Measurements from ENCODE around the gene DYNC2H1.
A peak's percentile ranks its signal among the peaks of the same experiment; 100 is the strongest.

Gene DYNC2H1, protein sequence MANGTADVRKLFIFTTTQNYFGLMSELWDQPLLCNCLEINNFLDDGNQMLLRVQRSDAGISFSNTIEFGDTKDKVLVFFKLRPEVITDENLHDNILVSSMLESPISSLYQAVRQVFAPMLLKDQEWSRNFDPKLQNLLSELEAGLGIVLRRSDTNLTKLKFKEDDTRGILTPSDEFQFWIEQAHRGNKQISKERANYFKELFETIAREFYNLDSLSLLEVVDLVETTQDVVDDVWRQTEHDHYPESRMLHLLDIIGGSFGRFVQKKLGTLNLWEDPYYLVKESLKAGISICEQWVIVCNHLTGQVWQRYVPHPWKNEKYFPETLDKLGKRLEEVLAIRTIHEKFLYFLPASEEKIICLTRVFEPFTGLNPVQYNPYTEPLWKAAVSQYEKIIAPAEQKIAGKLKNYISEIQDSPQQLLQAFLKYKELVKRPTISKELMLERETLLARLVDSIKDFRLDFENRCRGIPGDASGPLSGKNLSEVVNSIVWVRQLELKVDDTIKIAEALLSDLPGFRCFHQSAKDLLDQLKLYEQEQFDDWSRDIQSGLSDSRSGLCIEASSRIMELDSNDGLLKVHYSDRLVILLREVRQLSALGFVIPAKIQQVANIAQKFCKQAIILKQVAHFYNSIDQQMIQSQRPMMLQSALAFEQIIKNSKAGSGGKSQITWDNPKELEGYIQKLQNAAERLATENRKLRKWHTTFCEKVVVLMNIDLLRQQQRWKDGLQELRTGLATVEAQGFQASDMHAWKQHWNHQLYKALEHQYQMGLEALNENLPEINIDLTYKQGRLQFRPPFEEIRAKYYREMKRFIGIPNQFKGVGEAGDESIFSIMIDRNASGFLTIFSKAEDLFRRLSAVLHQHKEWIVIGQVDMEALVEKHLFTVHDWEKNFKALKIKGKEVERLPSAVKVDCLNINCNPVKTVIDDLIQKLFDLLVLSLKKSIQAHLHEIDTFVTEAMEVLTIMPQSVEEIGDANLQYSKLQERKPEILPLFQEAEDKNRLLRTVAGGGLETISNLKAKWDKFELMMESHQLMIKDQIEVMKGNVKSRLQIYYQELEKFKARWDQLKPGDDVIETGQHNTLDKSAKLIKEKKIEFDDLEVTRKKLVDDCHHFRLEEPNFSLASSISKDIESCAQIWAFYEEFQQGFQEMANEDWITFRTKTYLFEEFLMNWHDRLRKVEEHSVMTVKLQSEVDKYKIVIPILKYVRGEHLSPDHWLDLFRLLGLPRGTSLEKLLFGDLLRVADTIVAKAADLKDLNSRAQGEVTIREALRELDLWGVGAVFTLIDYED (N-terminal part only)

DNA sequence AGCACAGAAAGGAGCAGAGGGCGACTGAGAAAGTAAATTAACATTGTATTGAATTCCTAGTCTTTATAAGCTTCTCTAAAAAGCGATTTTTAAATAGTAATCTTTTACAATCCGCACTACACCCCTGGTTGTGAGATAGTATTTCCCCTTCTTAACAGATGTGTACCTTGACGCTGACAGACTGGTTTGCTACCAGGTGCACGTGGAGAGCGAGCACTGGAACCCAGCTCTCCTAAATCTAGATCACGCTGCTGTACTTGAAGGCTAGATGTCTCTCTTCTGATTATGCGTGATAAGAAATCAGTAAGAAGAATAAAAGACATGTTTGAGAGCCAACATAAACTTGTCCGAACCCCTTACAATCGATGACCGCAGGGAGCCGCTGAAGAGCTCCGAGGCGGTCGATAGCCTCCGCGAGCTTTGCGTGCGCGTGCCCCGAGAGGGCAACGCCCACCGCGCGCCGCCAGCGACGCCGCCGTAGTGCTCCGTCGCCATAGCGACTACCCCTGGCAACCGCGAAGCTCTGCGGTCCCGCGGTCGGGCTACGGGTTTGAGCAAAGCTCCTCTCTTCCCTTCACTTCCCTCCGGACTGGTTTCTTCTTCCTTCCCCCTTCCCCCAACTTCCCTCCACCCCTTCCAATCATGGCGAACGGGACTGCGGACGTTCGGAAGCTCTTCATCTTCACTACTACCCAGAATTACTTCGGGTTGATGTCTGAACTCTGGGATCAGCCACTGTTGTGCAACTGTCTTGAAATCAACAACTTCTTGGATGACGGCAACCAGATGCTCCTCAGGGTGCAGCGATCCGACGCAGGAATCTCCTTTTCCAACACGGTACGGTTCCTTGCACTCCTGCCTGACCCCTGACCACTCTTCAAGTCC lies at the start of gene DYNC2H1:
Gene DYNC2H1, plus strand, starts transcription at position 494 of the 885 bp plus-strand sequence. Its CDS starts 149 bp downstream, at position 643.
- DNase-seq (ENCODE audit: low read depth in 3 of 3): peak; percentile 73 to 79 (median 75)

DNA sequence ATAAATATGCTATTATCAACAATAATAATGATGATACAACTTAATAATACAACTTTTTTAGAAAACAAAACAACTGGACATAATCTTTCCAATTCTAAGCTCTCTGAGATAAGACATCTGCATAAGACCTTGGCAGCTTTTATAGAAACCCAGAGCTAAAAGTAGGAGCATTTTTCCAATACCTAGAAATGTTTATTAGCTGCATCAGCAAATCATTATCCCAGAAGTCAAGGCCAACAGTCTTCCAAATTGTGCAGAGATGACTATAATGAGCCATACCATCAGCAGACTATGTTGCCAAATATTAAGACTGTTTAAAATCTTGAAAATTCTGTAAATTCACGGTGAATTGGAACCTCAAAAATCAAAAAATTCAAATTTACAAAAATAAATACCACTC lies 47.6 kb upstream of the DYNC2H1 start:
- DNase-seq (ENCODE audit: low read depth in 3 of 3): no peak

DNA sequence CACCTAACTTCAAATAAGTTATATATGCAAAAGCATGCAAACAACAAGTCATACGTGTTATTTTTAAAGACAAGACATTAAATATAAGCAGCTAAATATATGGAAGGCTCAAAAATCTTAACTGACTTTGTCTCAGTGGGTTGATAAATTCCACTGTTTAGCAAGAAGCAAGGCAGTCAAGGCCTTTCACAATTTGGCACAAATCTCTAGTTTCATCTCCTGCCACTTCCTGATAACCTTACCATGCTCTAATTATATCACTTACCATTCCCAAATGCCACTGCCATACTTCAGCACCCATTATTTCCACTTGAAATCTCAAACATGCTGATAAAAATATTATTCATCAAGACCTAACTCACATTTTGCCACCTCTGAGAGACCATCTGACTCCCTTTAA lies 42.1 kb upstream of the DYNC2H1 start:
- DNase-seq (ENCODE audit: low read depth in 3 of 3): no peak

DNA sequence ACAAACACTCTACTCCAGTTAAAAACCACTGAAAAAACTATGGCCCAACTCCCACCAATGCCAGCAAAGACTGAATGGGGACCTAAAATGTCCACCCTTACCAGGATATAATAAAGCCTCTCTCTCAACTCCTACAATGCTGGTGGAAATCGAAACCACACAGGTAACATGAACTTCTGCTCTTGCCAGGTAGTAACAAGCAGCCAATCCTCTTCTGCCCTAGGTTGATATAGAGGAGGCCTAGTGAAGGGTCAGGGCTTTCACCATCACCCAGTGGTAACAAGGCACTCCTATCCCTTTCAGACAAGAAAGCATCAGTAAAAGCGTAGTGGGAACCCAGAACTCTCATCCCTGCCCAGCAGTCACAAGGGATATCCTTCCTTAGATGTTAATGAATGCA lies 39.9 kb upstream of the DYNC2H1 start:
- DNase-seq (ENCODE audit: low read depth in 3 of 3): no peak

DNA sequence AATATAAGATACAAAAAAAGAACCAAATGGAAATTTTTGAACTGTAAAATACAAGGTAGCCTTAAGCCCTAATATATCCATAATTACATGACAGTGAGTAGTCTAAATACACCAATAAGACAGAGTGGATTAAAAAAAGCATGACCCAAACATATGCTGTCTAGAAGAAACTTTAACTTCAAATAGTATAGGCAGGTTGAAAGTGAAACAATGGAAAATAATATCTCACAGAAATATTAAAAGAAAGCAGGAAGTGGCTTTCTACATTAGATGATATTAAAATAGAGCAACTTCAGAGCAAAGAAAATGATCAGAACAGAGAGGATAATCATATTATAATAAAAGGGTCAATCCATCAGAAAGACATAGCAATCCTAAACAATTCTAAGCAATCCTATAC lies 39.1 kb upstream of the DYNC2H1 start:
- no peak for DNase-seq (ENCODE audit: low read depth in 3 of 3)

DNA sequence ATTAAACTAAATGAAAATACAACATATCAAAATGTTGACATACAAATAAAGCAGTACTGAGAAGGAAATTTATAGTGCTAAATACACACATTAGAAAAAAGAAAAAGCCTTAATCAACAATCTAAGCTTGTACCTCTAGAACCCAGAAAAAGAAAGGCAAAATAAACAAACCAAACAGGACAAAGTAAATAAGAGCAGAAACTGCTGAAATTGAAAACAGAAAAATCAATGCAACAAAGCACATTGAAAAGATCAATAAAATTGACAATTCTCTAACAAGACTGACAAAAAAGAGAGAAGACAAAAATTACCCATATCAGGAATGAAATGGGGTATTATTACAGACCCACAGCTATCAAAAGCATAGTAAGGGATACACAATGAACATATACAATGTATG lies 38.2 kb upstream of the DYNC2H1 start:
- DNase-seq (ENCODE audit: low read depth in 3 of 3): no peak

DNA sequence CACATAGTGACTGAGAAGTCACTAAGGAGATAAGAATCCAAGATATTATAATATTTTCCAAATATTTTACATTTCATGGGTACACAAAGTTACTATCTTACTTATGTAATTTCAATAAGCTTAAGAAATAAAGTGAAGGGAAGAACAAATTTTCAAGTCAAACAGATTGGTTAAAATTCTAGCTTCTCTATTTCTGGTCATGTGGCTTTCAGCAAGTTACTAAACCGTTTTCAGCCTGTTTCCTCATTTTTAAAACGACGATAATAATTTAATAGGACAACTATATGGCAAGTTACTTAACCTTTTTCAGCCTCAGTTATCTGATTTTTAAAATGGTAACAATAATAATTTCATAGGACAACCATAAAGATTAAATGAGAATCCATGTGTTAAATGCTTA lies 32.9 kb upstream of the DYNC2H1 start:
- DNase-seq (ENCODE audit: low read depth in 3 of 3): no peak

DNA sequence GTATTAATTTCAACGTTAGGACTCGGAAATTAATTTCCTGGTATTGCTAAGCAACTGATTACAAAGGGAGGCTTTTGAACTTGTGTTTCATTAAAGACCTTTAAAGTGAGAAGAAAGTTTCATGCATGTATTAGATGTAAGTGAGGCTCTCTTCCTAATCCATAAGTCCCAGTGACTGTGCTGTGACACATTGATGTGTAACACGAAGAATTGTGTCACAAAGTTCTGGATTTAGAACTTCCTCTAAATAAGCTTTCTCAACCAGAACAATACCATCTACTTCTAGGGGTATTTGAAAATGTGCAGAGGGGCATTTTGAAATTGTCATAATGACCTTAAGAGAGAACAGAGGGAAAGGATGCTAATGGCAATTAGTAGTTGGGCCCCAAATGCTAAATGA lies 31.7 kb upstream of the DYNC2H1 start:
- DNase-seq (ENCODE audit: low read depth in 3 of 3): no peak

DNA sequence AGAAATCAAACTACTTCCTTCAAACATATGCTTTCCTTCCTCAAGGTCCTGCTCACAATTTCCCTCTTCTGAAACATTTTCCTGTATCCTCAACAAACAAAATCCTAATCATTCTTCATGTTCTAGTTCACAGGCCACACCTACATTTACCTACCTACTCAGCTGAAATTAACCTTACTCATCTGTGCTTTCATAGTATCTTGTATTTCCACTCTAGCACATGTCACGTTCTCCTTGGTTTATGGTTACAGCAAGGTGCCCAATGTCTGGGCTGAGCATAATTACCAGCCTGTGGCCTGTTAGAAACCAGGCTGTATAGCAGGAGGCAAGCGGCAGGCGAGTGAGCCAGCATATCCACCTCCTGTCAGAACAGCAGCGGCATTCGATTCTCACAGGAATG lies 30.5 kb upstream of the DYNC2H1 start:
- no peak for DNase-seq (ENCODE audit: low read depth in 3 of 3)

DNA sequence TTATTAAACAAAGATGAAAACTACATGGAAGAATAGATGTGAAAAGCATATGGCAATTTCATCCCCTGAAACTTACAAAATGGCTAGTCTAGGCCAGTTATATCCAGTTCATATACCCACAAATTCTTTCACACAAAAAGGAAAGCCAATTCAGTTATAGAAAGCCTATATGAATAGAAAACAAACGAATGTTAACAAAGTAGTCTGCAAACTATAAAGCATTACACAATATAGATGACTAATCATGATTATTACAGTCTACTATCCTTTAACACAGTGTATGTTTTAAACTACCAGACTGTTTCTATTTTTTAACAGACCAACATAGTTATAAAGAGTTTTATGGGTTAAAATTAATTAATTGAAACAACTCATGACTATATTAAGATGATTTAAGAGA lies 29.4 kb upstream of the DYNC2H1 start:
- DNase-seq (ENCODE audit: low read depth in 3 of 3): no peak

DNA sequence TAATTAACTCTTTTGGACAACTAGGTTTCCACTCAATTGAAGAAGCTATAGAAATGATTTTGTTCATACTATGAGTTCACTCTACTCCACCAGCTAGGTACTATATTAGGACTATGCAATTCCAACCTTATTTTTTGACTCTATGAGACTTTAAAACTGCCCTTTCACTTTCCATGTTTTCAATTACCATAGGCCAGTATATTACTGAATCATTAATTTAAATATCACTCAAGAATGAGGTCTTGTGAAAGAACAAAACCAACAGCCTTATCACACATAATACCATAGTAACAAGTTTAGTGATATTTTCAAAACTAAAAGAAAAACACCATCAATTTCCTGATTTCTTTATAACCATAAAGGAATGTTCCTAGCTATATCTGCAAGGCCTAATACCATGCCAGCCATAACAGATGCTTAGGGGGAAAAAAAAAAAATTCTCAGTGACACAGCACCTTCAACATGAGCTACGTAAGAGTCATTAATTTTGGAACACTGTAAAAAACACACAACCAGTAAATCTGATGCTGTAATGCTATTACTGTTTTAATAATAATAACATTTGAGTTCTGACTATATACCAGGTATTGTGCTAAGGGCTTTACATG lies 23.4 kb upstream of the DYNC2H1 start:
- DNase-seq (ENCODE audit: low read depth in 3 of 3): no peak

DNA sequence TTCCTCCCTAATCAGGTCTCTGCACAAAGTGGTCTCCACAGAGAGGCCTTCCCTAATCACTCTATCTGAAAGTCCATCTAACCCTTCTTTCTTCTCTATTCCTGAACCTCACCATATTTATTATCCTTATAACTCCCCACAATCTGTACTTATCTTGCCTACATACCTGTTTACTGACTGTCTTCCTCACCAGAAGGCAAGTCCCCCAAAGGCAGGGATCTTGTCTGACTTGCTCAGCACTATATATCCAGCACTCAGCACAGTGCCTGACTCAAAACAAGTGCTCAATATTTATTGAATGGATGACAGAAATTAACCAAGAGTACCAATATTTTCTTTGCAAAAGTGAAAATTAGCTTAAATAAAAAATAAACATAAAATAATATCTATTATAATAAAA lies 22.8 kb upstream of the DYNC2H1 start:
- DNase-seq (ENCODE audit: low read depth in 3 of 3): no peak

DNA sequence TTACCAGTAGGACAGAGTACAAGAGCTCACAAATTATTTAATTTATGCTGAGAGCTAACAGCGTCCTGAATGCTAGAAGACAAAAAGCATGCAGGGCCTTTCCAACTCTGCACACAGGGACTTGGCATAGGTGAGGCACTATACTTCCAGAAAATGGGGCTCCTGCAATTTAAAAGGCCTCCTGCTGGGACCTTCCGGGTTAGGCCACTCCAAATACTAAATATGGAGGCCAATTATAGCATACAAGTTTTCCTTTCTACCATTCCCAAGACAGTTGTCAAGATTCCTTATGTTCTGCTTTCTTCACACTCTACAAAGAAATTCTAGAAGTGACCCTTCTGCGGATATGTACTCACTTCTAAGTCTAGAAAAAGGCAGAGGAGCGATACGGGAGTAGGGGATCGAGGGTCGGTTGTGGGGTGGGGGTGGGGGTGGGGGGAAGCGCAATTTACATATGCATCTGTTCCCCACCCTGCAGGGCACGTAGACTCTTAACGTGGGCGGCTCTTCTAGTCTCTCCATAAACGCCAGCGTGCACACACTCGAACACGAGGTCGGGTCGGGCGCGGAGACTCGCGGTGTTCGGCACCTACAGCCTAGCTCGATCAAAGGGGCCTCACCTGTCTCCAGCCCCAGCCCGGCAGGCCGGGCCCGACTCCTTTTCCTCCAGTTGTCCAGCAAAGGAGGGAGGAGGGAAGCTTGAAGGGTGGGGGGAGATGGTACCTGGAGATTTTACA lies 18.0 kb upstream of the DYNC2H1 start:
- peak in 1 of 3 donors; percentile 43 for DNase-seq (ENCODE audit: low read depth in 3 of 3)

DNA sequence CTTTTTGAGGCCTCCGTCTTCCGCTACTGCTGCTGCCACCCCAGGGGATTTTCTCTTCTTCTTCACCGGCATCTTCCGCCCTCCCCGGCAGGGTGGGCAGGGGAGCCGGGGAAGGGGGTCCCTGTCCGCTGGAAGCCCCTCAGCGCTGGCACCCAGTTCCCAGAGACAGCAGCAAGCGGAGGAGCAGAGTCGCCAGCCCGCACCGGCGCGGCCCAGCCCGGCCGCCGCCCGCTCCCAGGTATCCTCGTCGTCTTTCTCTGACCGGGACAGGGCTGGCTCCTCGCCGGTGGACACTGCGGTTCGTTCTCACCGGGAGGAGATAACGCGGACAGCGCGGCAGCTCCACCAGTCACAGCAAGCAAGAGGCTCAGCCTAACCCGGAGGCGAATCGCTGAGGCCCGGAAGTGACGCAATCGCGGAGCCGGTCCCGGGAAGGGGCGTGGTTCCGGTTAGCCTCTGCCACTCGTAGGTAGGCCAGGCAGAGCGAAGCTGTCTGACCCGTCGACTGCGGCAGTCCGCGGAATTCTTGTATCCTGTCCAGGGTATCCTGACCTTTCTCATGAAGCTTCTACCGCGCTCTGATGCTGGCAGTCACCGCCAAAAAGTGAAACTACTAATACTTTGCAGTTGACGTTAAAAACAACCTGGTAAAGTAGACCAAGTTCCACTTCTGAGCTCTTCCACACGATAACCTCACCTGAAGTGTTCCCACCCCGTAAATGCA lies 17.3 kb upstream of the DYNC2H1 start, which contains the start of gene DCUN1D5:
Gene DCUN1D5, minus strand, starts transcription at position 360 of the 724 bp plus-strand sequence. Its CDS starts 288 bp downstream, at position 72.
- peak; percentile 90 to 93 (median 91) for DNase-seq (ENCODE audit: low read depth in 3 of 3)

DNA sequence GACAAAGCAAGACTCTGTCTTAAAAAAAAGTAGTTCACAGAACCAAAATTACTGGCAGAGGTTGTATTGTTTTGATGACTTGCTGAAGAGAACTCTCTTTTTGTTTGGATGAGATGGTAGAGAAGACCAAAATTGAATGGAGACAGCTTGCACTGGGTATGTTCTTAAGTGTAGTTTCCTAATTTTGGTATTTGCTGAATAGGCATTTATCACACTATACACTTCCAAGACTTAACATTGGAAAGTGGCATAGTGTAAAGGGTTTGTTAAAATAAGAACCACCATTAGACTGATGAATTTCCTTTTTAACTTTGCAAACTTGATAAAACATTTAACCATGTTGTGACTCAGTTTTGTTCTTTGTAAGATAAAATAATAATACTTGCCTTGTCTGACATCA lies 11.9 kb upstream of the DYNC2H1 start:
- DNase-seq (ENCODE audit: low read depth in 3 of 3): no peak

DNA sequence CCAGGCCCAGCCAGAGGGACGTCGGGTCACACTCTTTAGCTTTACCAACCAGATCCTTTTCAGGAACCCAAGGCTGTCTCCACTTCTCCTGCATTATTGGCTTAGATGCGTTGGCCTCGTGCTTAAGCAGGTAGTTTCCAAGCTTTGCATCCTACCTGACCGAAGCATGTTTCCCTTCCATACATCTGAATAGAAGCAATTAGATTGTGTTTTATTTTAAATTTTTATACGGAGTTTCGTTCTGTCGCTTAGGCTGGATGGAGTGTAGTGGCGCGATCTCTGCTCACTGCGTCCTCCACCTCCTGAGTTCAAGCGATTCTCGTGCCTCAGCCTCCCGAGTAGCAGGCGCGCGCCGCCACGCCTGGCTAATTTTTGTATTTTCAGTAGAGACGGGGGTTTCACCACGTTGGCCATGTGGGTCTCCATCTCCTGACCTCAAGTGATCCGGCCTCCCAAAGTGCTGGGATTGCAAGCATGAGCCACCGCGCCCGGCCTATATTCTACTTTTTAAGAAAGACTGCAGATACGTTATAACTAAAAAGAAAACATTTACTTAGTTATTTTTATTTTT lies 677 bp downstream of the DYNC2H1 start:
- DNase-seq (ENCODE audit: low read depth in 3 of 3): no peak

DNA sequence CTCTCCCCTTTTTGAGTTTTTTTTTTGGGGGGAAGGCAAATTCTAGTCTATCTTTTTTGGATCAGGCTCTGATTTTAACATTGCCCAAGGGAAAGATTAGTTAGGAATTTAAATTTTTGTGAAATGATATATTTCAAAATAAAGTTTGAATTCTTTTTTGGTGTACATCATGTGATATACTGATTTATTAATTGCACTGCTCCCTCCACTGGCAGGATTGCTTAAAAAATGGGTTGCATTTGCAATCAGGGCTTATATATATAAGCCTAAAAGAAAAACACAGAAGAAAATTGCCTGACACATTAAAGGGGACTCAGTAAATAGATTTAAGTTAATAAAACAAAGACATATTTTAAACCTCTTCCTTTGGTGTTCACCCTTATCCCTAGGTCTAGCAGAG lies 1.2 kb downstream of the DYNC2H1 start:
- DNase-seq (ENCODE audit: low read depth in 3 of 3): no peak

DNA sequence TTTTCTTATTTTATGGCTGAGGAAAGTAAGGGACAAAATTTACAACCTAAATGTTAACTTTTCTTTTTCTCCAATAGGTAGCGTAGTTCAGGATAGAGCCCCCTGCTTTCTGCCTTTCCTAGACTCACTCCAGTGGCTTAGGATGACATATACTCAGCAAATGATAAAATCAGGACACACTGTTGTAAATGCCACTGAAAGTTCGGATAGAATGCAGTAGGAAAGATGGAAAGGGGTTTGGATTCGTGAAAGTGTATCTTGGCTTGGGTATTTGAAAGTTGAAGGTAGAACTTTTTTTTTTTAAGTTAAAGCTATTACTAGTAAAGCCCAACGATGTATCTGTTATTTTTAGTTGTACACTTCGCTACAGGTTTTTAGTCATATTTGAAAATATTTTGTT lies 2.2 kb downstream of the DYNC2H1 start:
- DNase-seq (ENCODE audit: low read depth in 3 of 3): no peak

DNA sequence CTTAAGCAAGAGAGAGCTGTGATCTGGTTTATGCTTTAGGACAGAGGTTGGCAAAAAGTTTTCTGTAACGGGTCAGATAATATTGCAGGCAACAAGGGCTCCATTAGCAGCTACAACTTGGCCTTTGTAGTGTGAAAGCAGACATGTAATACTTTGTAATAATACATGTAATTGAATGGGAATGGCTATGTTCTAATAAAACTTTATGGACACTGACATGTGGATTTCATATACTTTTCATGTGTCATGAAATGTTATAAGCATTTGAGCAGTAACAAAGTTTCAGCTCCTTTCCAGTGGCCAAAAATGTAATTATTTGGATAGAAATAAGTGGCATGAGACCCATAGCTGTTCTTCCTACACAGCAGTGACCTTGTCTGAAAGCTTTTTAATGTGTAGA lies 3.1 kb downstream of the DYNC2H1 start:
- DNase-seq (ENCODE audit: low read depth in 3 of 3): no peak

Measured in stimulated activated CD4-positive, alpha-beta T cell treated with anti-CD3 and anti-CD28 coated beads, TNF-alpha, amount 100 ng/mL, for 48 hours (primary cell).